ENCODE data around the gene LRP6. TPM values are rescaled to one million over a fixed set of nuclear protein-coding genes. Genes with fewer than 3 reads are reported as not detected.
"Not testable (repeated sequence)": the region's sequence is repeated elsewhere in the genome, so short reads cannot be mapped to it uniquely, and the experiment has no call there.

The LRP6 gene
- total RNA-seq, 1 donor from 2014 or later, result 15.2 TPM

DNA sequence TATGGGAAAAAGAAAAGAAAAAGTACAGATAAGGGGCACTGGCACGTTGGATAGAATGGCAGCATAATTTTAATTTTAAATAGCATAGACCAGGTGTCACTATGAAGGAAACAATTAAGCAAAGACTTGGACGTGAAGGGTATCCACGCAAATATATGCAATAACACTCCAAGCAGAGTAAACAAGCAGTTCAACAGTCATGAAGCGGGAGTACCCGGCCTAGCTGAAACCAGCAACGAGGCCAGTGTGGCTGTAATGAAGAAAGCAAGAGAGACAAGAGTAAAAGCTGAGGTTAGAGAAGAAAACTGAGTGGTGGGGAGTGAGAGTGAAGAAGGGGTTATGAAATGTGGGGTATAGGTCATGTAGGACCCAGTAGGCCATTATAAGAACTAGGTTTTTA, 110.7 kb downstream of the LRP6 start:
- TF ChIP-seq, protein P1, sequence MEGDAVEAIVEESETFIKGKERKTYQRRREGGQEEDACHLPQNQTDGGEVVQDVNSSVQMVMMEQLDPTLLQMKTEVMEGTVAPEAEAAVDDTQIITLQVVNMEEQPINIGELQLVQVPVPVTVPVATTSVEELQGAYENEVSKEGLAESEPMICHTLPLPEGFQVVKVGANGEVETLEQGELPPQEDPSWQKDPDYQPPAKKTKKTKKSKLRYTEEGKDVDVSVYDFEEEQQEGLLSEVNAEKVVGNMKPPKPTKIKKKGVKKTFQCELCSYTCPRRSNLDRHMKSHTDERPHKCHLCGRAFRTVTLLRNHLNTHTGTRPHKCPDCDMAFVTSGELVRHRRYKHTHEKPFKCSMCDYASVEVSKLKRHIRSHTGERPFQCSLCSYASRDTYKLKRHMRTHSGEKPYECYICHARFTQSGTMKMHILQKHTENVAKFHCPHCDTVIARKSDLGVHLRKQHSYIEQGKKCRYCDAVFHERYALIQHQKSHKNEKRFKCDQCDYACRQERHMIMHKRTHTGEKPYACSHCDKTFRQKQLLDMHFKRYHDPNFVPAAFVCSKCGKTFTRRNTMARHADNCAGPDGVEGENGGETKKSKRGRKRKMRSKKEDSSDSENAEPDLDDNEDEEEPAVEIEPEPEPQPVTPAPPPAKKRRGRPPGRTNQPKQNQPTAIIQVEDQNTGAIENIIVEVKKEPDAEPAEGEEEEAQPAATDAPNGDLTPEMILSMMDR (IDR thresholded peaks at IDR 0.05; ENCODE audit: insufficient read depth, low read length, poor library complexity, severe bottlenecking), result no peak
- Histone ChIP-seq H3K36me3 (ENCODE audit: control insufficient read depth, insufficient read depth, low read length) (no peaks in the 10 kb centered on the region), H3K27me3 (ENCODE audit: control insufficient read depth, insufficient read depth, low read length) (no peaks in the 10 kb centered on the region), H3K4me3 (ENCODE audit: low read depth, low read length) (no peak overlapping the region)
- DNase-seq (ENCODE audit: low read depth), result no peak

DNA sequence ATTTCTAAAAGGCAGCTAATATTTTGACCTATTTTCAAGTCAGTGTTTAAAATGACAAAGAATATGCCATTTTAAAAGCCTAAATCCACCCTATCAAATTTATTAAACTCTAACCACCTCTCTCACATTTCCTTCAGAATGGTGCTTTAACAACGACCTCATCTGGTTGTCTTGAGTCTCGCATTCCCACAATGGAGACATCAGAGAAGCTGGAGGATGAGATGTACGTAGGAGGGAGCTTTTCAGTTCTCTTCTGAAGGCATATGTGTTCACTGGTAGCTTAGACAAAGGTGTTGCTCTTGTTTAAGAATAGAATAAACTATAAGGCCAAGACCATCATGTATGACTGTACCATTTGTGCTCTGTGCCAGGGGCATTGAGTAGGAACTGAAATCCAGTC, 113.2 kb downstream of the LRP6 start:
- no peaks in the 10 kb centered on the region for H3K27me3 ChIP-seq (ENCODE audit: control insufficient read depth, insufficient read depth, low read length)
- H3K4me3 ChIP-seq (ENCODE audit: low read depth, low read length), result no peak overlapping the region
- no peak for DNase-seq (ENCODE audit: low read depth)
- TF ChIP-seq, protein P1 (IDR thresholded peaks at IDR 0.05; ENCODE audit: insufficient read depth, low read length, poor library complexity, severe bottlenecking), result no peak
- peaks cover 3% of the 10 kb centered on the region for H3K36me3 ChIP-seq (ENCODE audit: control insufficient read depth, insufficient read depth, low read length)

DNA sequence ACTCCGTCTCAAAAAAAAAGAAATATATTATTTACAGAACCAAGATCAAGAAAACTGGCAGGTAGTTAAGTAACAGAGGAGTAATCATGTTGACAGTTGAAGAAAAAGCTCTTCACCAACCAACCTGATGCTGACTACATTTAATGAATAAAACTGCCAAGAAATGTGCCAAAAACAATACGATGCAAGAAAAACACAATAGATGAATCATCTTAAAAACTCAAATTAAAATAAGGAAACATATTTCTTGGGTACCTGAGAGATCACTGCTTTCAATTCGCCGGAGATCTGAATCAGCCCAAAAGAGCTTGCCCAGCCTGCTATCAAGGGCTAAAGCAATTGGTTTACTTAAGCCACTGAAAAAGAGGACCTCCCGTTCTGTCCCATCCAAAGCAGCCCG, 119.7 kb downstream of the LRP6 start:
- DNase-seq (ENCODE audit: low read depth), result no peak
- no peaks in the 10 kb centered on the region for H3K27me3 ChIP-seq (ENCODE audit: control insufficient read depth, insufficient read depth, low read length)
- H3K4me3 ChIP-seq (ENCODE audit: low read depth, low read length), result no peak overlapping the region
- peaks cover 3% of the 10 kb centered on the region for H3K36me3 ChIP-seq (ENCODE audit: control insufficient read depth, insufficient read depth, low read length)
- TF ChIP-seq, protein P1 (IDR thresholded peaks at IDR 0.05; ENCODE audit: insufficient read depth, low read length, poor library complexity, severe bottlenecking), result no peak

DNA sequence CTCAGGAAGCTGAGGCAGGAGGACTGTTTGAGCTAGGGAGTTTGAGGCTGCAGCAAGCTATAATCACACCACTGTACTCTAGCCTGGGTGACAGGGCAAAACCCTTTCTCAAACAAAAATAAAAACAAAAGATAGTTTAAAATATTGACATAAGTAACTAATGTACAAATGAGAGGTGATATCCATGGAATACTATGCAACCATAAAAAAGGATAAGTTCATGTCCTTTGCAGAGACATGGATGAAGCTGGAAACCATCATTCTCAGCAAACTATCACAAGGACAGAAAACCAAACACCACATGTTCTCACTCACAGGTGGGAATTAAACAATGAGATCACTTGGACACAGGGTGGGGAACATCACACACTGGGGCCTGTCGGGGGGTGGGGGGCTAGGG, 122.3 kb downstream of the LRP6 start:
- H3K27me3 ChIP-seq (ENCODE audit: control insufficient read depth, insufficient read depth, low read length); DNase-seq (ENCODE audit: low read depth); H3K4me3 ChIP-seq (ENCODE audit: low read depth, low read length); H3K36me3 ChIP-seq (ENCODE audit: control insufficient read depth, insufficient read depth, low read length): not testable (repeated sequence)

DNA sequence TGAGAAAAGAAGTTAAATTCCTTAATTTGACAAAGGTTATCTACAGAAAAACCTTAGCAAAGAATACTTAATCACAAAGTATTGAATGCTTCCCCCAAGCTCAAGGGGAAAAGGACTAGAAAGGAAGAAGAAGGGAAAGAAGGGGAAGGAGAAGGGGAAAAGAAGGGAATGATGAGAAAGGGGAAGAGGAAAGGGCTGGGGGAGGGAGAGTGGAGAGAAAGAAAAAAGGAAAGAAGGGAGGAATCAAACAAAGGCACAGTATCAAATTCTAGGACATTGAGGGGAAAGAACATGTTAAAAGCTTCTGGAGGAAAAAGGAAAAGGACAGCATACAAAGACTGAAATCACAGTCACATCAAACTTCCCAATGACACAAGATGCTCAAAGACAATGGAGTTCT, 125.8 kb downstream of the LRP6 start:
- Histone ChIP-seq H3K27me3 (ENCODE audit: control insufficient read depth, insufficient read depth, low read length) (no peaks in the 10 kb centered on the region), H3K4me3 (ENCODE audit: low read depth, low read length) (no peak overlapping the region), H3K36me3 (ENCODE audit: control insufficient read depth, insufficient read depth, low read length) (no peaks in the 10 kb centered on the region)
- TF ChIP-seq, protein P1 (IDR thresholded peaks at IDR 0.05; ENCODE audit: insufficient read depth, low read length, poor library complexity, severe bottlenecking), result no peak
- no peak for DNase-seq (ENCODE audit: low read depth)

DNA sequence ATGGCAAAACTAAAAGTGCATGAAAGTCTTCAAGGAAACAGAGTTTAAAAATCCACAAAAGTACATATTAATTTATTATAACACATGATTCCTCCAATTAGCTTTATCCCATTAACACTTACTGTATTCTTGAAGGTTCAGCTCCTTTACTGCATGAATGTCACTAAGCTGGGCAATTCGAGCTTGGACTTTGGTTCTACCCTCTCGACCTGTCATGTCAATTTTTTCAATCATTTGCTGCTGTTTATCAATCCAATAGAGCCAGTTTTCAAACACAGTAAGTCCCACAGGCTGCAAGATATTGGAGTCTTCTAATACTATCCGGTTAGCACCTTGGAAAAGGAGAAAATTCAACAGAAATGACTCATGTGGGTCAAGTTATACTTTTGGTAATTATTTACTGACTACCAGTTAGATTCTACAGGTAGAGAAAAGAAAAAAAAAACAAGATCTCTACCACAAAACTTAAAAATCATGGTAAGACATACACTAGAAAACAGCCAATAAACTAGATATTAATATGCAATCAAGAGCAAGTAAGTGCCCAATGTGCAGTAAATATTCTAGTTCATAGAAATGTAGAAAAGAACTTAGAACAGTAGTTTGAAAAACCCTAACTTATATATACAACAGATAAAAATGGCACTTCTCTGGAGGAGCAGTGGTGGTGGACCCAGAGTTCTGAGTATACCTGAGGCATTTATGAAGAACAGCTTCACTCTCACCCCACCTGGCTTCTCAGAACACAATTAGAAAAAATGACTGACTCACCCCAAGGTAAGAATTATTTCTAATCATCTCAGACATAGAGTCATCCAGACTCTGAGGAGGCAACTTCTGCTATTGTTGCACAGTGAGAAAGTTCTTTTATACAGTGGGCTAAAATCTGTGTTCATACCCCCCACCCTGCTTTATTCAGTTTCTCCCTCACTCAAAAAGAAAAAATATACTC, 128.4 kb downstream of the LRP6 start:
- H3K4me3 ChIP-seq (ENCODE audit: low read depth, low read length), result no peak overlapping the region
- no peaks in the 10 kb centered on the region for H3K36me3 ChIP-seq (ENCODE audit: control insufficient read depth, insufficient read depth, low read length)
- no peaks in the 10 kb centered on the region for H3K27me3 ChIP-seq (ENCODE audit: control insufficient read depth, insufficient read depth, low read length)
- TF ChIP-seq, protein P1 (IDR thresholded peaks at IDR 0.05; ENCODE audit: insufficient read depth, low read length, poor library complexity, severe bottlenecking), result no peak
- DNase-seq (ENCODE audit: low read depth), result no peak
